ENCODE results near the gene MGRN1. TPM values are rescaled to one million over a fixed set of nuclear protein-coding genes. Genes with fewer than 3 reads are reported as not detected.

MGRN1 gene
- total and polyA plus RNA-seq, 2 of the 13 experiments (the other 11 are each of a cell fraction or from before 2014, with no cell fraction given) = 11.9 to 12.6 TPM

GRCh38 chr16:4623593-4623992, 1.0 kb upstream of the MGRN1 start:
- ATAC-seq (no peak), FAIRE-seq (no peak), DNase-seq (ENCODE audit: low spot score) (no peak)
- peaks cover 66% of the 10 kb centered on the region for H3K4me1 ChIP-seq (ENCODE audit: insufficient read depth, low read length)
- H3K36me3 ChIP-seq (replicated peaks in 1 of 2; ENCODE audit: control insufficient read depth in 1 of 2, insufficient read depth in 2 of 2, low read length in 2 of 2) = no peaks in the 10 kb centered on the region
- H3K4me2 ChIP-seq (ENCODE audit: low read depth, low read length) = peak overlapping the region; percentile 67
- H3K79me2 ChIP-seq (ENCODE audit: insufficient read depth, low read length) = peaks cover 25% of the 10 kb centered on the region
- H3K9me3 ChIP-seq (ENCODE audit: low read length) = no peaks in the 10 kb centered on the region
- H4K20me1 ChIP-seq (ENCODE audit: insufficient read depth, low read length) = peaks cover 12% of the 10 kb centered on the region
- CTCF ChIA-PET (ENCODE audit: low intra/inter-chr PET ratio, low total read pairs) = no interaction called here
- in situ Hi-C loops (cut with HindIII; ENCODE audit: extremely low pct_ligation_motif_present, low pct_unique_long_range_greater_than_20kb) = no loop called here
- 78% methylated on average over 7 of the region's 7 CpGs for WGBS (ENCODE audit: low lambda C conversion rate)
- no peak for TF ChIP-seq MXI1 (IDR thresholded peaks at IDR 0.05; ENCODE audit: borderline replicate concordance, low read depth, low read length)
- TF ChIP-seq, protein P1, sequence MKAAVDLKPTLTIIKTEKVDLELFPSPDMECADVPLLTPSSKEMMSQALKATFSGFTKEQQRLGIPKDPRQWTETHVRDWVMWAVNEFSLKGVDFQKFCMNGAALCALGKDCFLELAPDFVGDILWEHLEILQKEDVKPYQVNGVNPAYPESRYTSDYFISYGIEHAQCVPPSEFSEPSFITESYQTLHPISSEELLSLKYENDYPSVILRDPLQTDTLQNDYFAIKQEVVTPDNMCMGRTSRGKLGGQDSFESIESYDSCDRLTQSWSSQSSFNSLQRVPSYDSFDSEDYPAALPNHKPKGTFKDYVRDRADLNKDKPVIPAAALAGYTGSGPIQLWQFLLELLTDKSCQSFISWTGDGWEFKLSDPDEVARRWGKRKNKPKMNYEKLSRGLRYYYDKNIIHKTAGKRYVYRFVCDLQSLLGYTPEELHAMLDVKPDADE (CRISPR knock-in tag; IDR thresholded peaks at IDR 0.05) = no peak
- TF ChIP-seq ZNF160 (CRISPR knock-in tag; IDR thresholded peaks at IDR 0.05) = 0 out of 2 replicates have a peak, but pooled peaks have one; percentile 42
- peak; percentile 13; the same call in 1 of the 2 replicates for TF ChIP-seq HOXD1 (CRISPR knock-in tag; IDR thresholded peaks at IDR 0.05)
- TF ChIP-seq SMC3 (IDR thresholded peaks at IDR 0.05; ENCODE audit: low read length) = no peak
- TF ChIP-seq HOXA5 (CRISPR knock-in tag; IDR thresholded peaks at IDR 0.05) = no peak
- no peak for TF ChIP-seq MATR3 (CRISPR knock-in tag; IDR thresholded peaks at IDR 0.05)
- peak overlapping the region; percentile 85; the same call in 1 of the 2 replicates for H3K9ac ChIP-seq (ENCODE audit: insufficient read depth, low read depth, low read length)
- intact Hi-C loops (cut with micrococcal nuclease; ENCODE audit: unreplicated experiment) = no loop called here
- H3K4me3 ChIP-seq (replicated peaks in 1 of 3; ENCODE audit: insufficient read depth in 1 of 3, low read depth in 2 of 3, low read length in 3 of 3) = peak overlapping the region in 1 of 3 experiments; percentile 91; a peak in 2 of 6 replicates
- H3K27me3 ChIP-seq (ENCODE audit: control insufficient read depth in 1 of 2, insufficient read depth in 2 of 2, low read length in 2 of 2) = no peaks in the 10 kb centered on the region; a peak in 1 of 5 replicates
- BruUV-seq (replicated peaks) = no TSS peak
- no peak overlapping the region for H3K27ac ChIP-seq (ENCODE audit: extremely low read length, insufficient read depth, low read length)
- POLR2A ChIA-PET = interaction anchor here (0.6 to 3.4 kb wide), 5 partner anchors 7 to 85 kb away, joined by 3 to 26 read pairs (median 7); partner anchors contain the start of genes CDIP1 and UBALD1
- no peak overlapping the region for H2AFZ ChIP-seq (ENCODE audit: low read length)

Data from HepG2 (cell line).